IMR-90 (cell line): Measurements from ENCODE around the gene FAM204A. TPM values are rescaled to one million over a fixed set of nuclear protein-coding genes. Genes with fewer than 3 reads are reported as not detected.

Source experiments
- ATAC-seq: fragments of 200-7000 bp; cut with Tn5 transposase; 2 replicates; pipeline ENCODE4 v1.9.1; 2020; ENCODE audit warnings: low read depth, mild to moderate bottlenecking, moderate library complexity
- BruUV-seq: library from RNA; stranded (reverse); fragments of 400-500 nt; replicated peaks from 2 replicates; lab custom pipeline; 2021; lab: Mats Ljungman, UMichigan
- CTCF ChIA-PET: fragments of 300-600 bp; formaldehyde crosslinking; extraction: SDS; loops from one replicate; lab custom pipeline; 2021; ENCODE audit warnings: antibody characterized with exemption; lab: Yijun Ruan, JAX
- POLR2A ChIA-PET: fragments of 300-600 bp; sonication (Branson Sonifier 250); formaldehyde crosslinking; loops from one replicate; lab custom pipeline; 2022; ENCODE audit warnings: antibody characterized with exemption; ENCODE audit not compliant: unreplicated experiment; lab: Charles Lee
- DNase-seq: peaks from one replicate; pipeline ENCODE4 v3.0.0; 2013
- H2AFZ ChIP-seq: replicated peaks from 2 replicates; pipeline ENCODE3; 2013; ENCODE audit warnings: low read length, mild to moderate bottlenecking; ENCODE audit not compliant: poor library complexity
- H2AK5ac ChIP-seq: 2 replicates; pipeline ENCODE4 v1.6.1; 2013; ENCODE audit warnings: low read depth, low read length, inconsistent platforms
- H2AK9ac ChIP-seq: replicated peaks from 2 replicates; pipeline ENCODE3; 2013; ENCODE audit warnings: mild to moderate bottlenecking, low read depth, low read length, moderate library complexity; ENCODE audit not compliant: poor library complexity
- H2BK120ac ChIP-seq: 2 replicates; pipeline ENCODE4 v1.6.1; 2013; ENCODE audit warnings: low read depth, low read length, inconsistent platforms
- H2BK15ac ChIP-seq: 3 replicates; pipeline ENCODE4 v1.6.1; 2013; ENCODE audit warnings: low read depth, low read length, inconsistent platforms
- H2BK20ac ChIP-seq: 2 replicates; pipeline ENCODE4 v1.6.1; 2013; ENCODE audit warnings: low read depth, mild to moderate bottlenecking, inconsistent platforms, low read length, moderate library complexity
- H2BK5ac ChIP-seq: 2 replicates; pipeline ENCODE4 v1.6.1; 2013; ENCODE audit warnings: mild to moderate bottlenecking, low read depth, low read length, inconsistent platforms; ENCODE audit not compliant: poor library complexity, severe bottlenecking
- H3K14ac ChIP-seq: replicated peaks from 2 replicates; pipeline ENCODE4 v1.6.1; 2013; ENCODE audit warnings: low read depth, low read length, inconsistent platforms
- H3K18ac ChIP-seq: 2 replicates; pipeline ENCODE4 v1.6.1; 2013; ENCODE audit warnings: low read depth, low read length, control low read depth
- H3K23ac ChIP-seq: 2 replicates; pipeline ENCODE4 v1.6.1; 2013; ENCODE audit warnings: low read depth, low read length, inconsistent platforms
- H3K27ac ChIP-seq: 2 replicates; pipeline ENCODE4 v1.5.1; 2013; ENCODE audit warnings: mild to moderate bottlenecking, control low read depth, low read length; ENCODE audit not compliant: insufficient read depth
- H3K27me3 ChIP-seq: 2 replicates; pipeline ENCODE4 v1.6.1; 2013; ENCODE audit warnings: low read length; ENCODE audit not compliant: control insufficient read depth, insufficient read depth
- H3K36me3 ChIP-seq: 2 replicates; pipeline ENCODE4 v1.6.1; 2013; ENCODE audit warnings: low read length, mixed read lengths; ENCODE audit not compliant: control insufficient read depth, insufficient read depth
- H3K4ac ChIP-seq: 2 replicates; pipeline ENCODE4 v1.6.1; 2013; ENCODE audit warnings: low read depth, low read length, inconsistent platforms
- H3K4me1 ChIP-seq: 2 replicates; pipeline ENCODE4 v1.6.1; 2013; ENCODE audit warnings: low read length, mixed read lengths; ENCODE audit not compliant: control insufficient read depth, insufficient read depth
- H3K4me2 ChIP-seq: 2 replicates; pipeline ENCODE4 v1.6.1; 2013; ENCODE audit warnings: low read depth, mild to moderate bottlenecking, control low read depth, low read length, moderate library complexity
- H3K4me3 ChIP-seq: 2 replicates; pipeline ENCODE4 v1.5.1; 2013; ENCODE audit warnings: low read depth, mild to moderate bottlenecking, control low read depth, low read length, moderate library complexity; ENCODE audit not compliant: insufficient read depth
- H3K56ac ChIP-seq: 2 replicates; pipeline ENCODE4 v1.6.1; 2013; ENCODE audit warnings: low read length, inconsistent platforms; ENCODE audit not compliant: insufficient read depth; ENCODE audit errors: extremely low read depth
- H3K79me1 ChIP-seq, 2 experiments: 2 replicates each; pipeline ENCODE4 v1.6.1; 2013; ENCODE audit warnings: low read length in 2 of 2, inconsistent platforms in 1 of 2, low read depth in 1 of 2
- H3K9ac ChIP-seq: 2 replicates; pipeline ENCODE4 v1.6.1; 2013; ENCODE audit warnings: low read depth, low read length, control low read depth
- H3K9me1 ChIP-seq: 2 replicates; pipeline ENCODE4 v1.6.1; 2013; ENCODE audit warnings: low read length, inconsistent platforms; ENCODE audit not compliant: insufficient read depth
- H3K9me3 ChIP-seq: 2 replicates; pipeline ENCODE4 v1.6.1; 2013; ENCODE audit warnings: low read length; ENCODE audit not compliant: control insufficient read depth, insufficient read depth
- H4K20me1 ChIP-seq: 2 replicates; pipeline ENCODE4 v1.6.1; 2013; ENCODE audit warnings: low read length, inconsistent platforms; ENCODE audit not compliant: insufficient read depth
- H4K5ac ChIP-seq: 2 replicates; pipeline ENCODE4 v1.6.1; 2013; ENCODE audit warnings: mild to moderate bottlenecking, low read depth, low read length, control low read depth
- H4K8ac ChIP-seq, 2 experiments: 2 replicates each; pipeline ENCODE4 v1.6.1; 2013; ENCODE audit warnings: low read depth in 2 of 2, low read length in 2 of 2, control low read depth in 1 of 2, inconsistent platforms in 1 of 2
- H4K91ac ChIP-seq: 2 replicates; pipeline ENCODE4 v1.6.1; 2013; ENCODE audit warnings: low read depth, low read length, inconsistent platforms; ENCODE audit not compliant: insufficient read depth
- CHD1 ChIP-seq: IDR thresholded peaks from 2 replicates; pipeline ENCODE4 v1.6.1; 2012; ENCODE audit warnings: low read depth, low read length, improper control_type of control experiment
- ELK1 ChIP-seq: fragments of 150-350 bp; IDR thresholded peaks from 2 replicates; pipeline ENCODE4 v1.6.1; 2016; ENCODE audit warnings: low read depth, mild to moderate bottlenecking, low read length, moderate library complexity, borderline replicate concordance
- MAFK ChIP-seq: IDR thresholded peaks from 2 replicates; pipeline ENCODE4 v1.6.1; 2012; ENCODE audit warnings: low read depth, low read length, improper control_type of control experiment
- MAZ ChIP-seq: IDR thresholded peaks from 2 replicates; pipeline ENCODE4 v1.6.1; 2012; ENCODE audit warnings: low read depth, mild to moderate bottlenecking, low read length, improper control_type of control experiment, moderate library complexity, borderline replicate concordance
- MXI1 ChIP-seq: IDR thresholded peaks from 2 replicates; pipeline ENCODE4 v1.6.1; 2012; ENCODE audit warnings: low read depth, mild to moderate bottlenecking, low read length, moderate library complexity, borderline replicate concordance
- RAD21 ChIP-seq: IDR thresholded peaks from 2 replicates; pipeline ENCODE4 v1.6.1; 2012; ENCODE audit warnings: low read length, improper control_type of control experiment
- RCOR1 ChIP-seq: IDR thresholded peaks from 2 replicates; pipeline ENCODE4 v1.6.1; 2012; ENCODE audit warnings: mild to moderate bottlenecking, low read length, improper control_type of control experiment; ENCODE audit not compliant: insufficient replicate concordance
- SMC3 ChIP-seq: fragments of 150-350 bp; IDR thresholded peaks from 2 replicates; pipeline ENCODE4 v1.6.1; 2016; ENCODE audit warnings: low read depth, mild to moderate bottlenecking, antibody characterized with exemption, low read length, moderate library complexity
- WGBS, 2 experiments: methylation state at CpG; one replicate each; pipeline versions ENCODE4 v1.1.5 to v1.1.7; 2013; ENCODE audit warnings: missing lambda C conversion rate in 2 of 2; ENCODE audit not compliant: insufficient read length in 1 of 2; ENCODE audit errors: extremely low coverage in 2 of 2; 5-methylcytosine and 5-hydroxymethylcytosine counted together
- dilution Hi-C: fragments of 300-500 bp; cut with HindIII; formaldehyde crosslinking; loops from one replicate; pipeline ENCODE4 v1.14.3; 2018; ENCODE audit warnings: low sequenced_read_pairs; ENCODE audit not compliant: unreplicated experiment
- in situ Hi-C: fragments of 300-500 bp; cut with MboI; formaldehyde crosslinking; loops from 3 replicates; pipeline ENCODE4 v1.14.3; 2019; ENCODE audit warnings: low sequenced_read_pairs, inconsistent platforms, mixed read lengths
- intact Hi-C: fragments of 100-400 bp; cut with micrococcal nuclease; formaldehyde crosslinking; loops from 2 replicates; pipeline ENCODE4 v1.10.0; 2022
- polyA plus RNA-seq, 3 experiments: library from polyadenylated mRNA; depleted of rRNA; stranded (reverse); fragments of >200 nt; gene quantifications; 2 replicates each; pipeline ENCODE4 v1.2.3, GENCODE V29; 2012; ENCODE audit warnings: low replicate concordance in 1 of 3
- total RNA-seq: library from RNA; depleted of rRNA; stranded (reverse); fragments of >200 nt; gene quantifications from 2 replicates; pipeline ENCODE4 v1.2.3, GENCODE V29; 2012

FAM204A gene
- total and polyA plus RNA-seq, 2 of the 4 experiments (the other 2 are of a cell fraction): 23.6 to 54.3 TPM

DNA sequence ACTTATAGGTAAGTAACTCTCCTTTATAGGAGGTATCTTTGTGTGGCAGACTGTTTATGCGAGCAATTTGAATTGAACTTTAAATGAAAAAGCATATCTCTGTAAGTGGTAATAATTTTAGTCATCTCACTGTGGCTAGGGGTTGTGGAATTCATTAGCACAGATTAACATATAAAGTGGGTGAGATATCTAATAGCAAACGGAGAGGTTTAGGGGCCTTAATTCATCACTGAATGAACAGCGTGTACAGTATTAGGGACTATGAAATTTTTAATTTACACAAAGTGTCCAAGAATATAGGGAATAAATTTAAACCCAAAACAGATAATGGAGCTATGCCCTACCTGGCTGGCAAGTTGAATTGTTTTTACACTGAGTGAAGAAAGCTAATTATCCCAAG lies 15.7 kb upstream of the FAM204A start:
- Histone ChIP-seq H3K14ac (no peak overlapping the region), H3K79me1 (no peaks in the 10 kb centered on the region), H2AK5ac (no peak overlapping the region), H2BK20ac (no peak overlapping the region), H2AFZ (no peak overlapping the region), H3K4me2 (no peak overlapping the region), H3K56ac (no peak overlapping the region), H4K8ac (no peak overlapping the region), H3K9me3 (no peaks in the 10 kb centered on the region), H3K18ac (no peak overlapping the region), H2AK9ac (no peak overlapping the region), H4K91ac (no peak overlapping the region), H3K36me3 (no peaks in the 10 kb centered on the region), H3K4me1 (no peaks in the 10 kb centered on the region), H4K20me1 (no peaks in the 10 kb centered on the region), H3K9ac (no peak overlapping the region), H2BK5ac (no peak overlapping the region), H3K9me1 (no peaks in the 10 kb centered on the region), H3K27ac (no peak overlapping the region), H3K23ac (no peak overlapping the region), H3K4ac (no peak overlapping the region), H3K4me3 (no peak overlapping the region), H3K27me3 (no peaks in the 10 kb centered on the region), H2BK15ac (no peak overlapping the region), H4K5ac (no peak overlapping the region), H2BK120ac (no peak overlapping the region)
- ChIA-PET POLR2A (no interaction called here), CTCF (no interaction called here)
- no TSS peak for BruUV-seq
- DNase-seq (no peak), ATAC-seq (no peak)
- intact Hi-C loops (loop anchor here (5.0 kb wide), 1 partner anchor 74 kb away; no protein-coding TSS in a partner anchor), in situ Hi-C loops (no loop called here), dilution Hi-C loops (no loop called here)
- WGBS, 2 experiments: no CpG with 5 or more reads among the region's 3 CpGs
- TF ChIP-seq MAZ (no peak), MXI1 (no peak), MAFK (no peak), ELK1 (no peak), CHD1 (no peak), RAD21 (no peak), RCOR1 (no peak), SMC3 (no peak)
